8988T (cell line): ENCODE measurements around the gene TMEM231.
"Not testable (repeated sequence)": the region's sequence is repeated elsewhere in the genome, so short reads cannot be mapped to it uniquely, and the experiment has no call there.

ENCODE experiments used
- DNase-seq: peaks from one replicate; pipeline ENCODE4 v3.0.0; 2011

The TMEM231 gene

GRCh38 chr16:75529056-75529905 is 26.8 kb downstream of the TMEM231 start:
- no peak for DNase-seq

- DNase-seq, result no peak
These were observed 28.2 kb downstream of the TMEM231 start for GRCh38 chr16:75527825-75528299.

- DNase-seq, result no peak
These were observed 29.8 kb downstream of the TMEM231 start for GRCh38 chr16:75526032-75526790.

- no peak for DNase-seq
These were observed 36.9 kb downstream of the TMEM231 start for GRCh38 chr16:75519175-75519574.

- not testable (repeated sequence) for DNase-seq
These were observed 39.7 kb downstream of the TMEM231 start for GRCh38 chr16:75516189-75516966.

GRCh38 chr16:75514296-75514695 is 41.8 kb downstream of the TMEM231 start:
- DNase-seq, result no peak

GRCh38 chr16:75506574-75506973 is 49.5 kb downstream of the TMEM231 start:
- no peak for DNase-seq

DNA sequence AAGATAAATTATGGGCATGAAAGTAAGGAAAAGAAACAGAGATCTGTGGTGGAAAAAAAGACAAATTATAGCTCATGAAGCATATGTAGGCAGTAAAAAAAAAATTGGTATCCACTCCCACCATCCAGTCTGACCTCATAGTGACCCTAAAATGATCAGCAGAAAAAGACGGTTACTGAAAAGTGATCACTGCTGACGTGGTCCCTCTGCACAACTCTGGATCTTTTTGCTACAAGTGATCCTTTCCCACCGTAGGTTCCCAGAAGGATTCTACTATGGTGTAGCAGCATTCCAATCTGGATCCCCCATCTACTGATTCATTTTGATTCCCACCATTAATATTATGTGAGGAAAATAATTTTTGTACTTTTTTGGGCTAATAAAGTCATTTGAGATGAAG is 49.9 kb downstream of the TMEM231 start:
- DNase-seq, result no peak

GRCh38 chr16:75503801-75504200 is 52.3 kb downstream of the TMEM231 start:
- DNase-seq, result no peak

DNA sequence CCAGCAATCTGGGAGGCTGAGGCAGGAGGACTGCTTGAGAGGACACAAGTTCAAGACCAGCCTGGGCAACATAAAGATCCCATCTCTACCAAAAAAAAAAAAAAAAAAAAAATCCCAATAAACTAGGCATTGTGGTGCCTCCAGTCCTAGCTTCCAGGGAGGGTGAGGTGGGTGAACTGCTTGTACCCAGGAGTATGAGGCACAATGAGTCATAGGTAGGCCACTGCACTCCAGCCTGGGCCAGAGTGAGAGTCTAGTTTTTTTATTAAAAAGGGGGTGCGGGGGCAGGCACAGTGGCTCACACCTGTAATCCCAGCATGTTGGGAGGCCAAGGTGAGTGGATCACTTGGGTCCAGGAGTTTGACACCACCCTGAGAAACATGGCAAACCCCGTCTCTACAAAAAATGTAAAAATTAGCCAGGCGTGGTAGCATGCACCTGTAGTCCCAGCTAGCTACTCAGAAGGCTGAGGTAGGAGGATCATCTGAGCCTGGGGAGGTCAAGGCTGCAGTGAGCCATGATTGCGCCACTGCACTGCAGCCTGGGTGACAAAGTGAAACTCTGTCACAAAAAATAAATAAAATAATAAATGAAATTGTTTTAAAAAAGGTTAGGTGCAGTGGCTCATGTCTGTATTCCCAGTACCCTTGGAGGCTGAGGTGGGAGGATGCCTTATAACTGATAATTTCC is 53.0 kb downstream of the TMEM231 start:
- DNase-seq, result no peak

GRCh38 chr16:75501820-75502219 is 54.2 kb downstream of the TMEM231 start:
- not testable (repeated sequence) for DNase-seq

GRCh38 chr16:75501359-75501758 is 54.7 kb downstream of the TMEM231 start:
- no peak for DNase-seq

DNA sequence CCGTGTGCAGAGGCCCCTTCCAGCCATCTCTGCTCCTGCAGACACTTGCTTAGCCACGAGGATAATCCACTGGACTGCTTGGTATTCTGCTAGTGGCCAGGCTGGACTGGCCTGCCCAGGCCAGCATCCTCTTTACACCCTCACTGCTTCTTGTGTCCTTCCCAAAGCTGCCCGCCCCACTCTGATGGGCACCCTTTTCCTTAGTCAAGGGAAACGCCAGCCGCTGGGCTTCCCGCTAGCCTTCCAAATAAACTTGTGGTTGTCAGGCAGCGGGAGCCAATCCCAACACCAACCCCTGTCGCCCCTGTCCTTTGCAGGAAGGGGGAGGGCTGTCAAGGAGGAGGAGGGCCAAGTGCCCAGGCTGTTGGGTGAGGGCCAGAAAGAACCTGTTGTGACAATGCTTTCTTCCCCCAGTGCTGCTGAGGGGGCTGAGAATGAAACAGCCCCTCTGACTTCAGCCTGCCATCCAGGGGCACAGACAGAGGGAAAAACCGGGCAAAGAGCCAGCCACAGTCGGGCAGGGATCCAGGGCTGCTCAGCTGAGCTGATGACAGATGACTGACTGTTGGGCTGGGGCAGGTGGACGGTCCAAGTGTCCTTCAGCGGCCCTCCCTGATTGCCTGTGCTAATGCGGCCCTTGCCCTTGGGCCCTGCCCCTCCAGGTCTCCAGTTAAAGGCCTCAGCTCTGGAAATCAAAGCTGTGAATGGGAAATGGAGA is 57.3 kb downstream of the TMEM231 start:
- not testable (repeated sequence) for DNase-seq

GRCh38 chr16:75497558-75497957 is 58.5 kb downstream of the TMEM231 start:
- no peak for DNase-seq

DNA sequence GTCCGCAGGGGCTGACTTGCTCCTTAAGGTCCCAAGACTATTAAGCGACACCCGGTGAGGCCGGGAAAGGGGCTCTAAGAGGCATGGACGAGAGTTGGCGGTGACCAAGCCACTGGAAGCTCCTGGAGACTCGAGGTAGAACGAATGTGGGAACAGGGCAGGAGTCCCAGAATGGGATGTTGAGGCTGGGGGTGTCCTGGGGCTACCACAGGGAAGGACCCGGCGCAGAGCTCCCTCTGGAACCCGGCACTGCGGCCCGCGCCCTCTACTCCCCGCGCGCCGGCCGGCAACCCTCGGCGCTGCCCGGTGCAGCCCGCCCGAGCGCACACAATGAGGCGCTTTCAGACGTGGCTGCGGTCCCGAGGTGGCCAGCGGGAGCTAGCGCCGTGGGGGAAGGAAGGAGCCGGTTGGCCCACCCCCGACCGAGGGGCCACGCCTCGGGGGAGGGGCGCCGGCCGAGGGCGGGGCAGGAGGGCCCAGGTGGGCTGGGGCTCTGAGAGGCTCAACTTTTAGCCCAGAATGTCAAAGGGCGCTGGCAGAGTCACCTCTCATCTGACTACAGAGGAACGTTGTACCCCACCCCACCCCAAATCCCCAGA is 60.9 kb downstream of the TMEM231 start, which contains the start of gene CHST6:
CHST6 (minus strand) TSS at position 366 of the 599 bp plus-strand sequence. CDS start 15,613 bp downstream, outside the sequence.
- peak; percentile 60 for DNase-seq

DNA sequence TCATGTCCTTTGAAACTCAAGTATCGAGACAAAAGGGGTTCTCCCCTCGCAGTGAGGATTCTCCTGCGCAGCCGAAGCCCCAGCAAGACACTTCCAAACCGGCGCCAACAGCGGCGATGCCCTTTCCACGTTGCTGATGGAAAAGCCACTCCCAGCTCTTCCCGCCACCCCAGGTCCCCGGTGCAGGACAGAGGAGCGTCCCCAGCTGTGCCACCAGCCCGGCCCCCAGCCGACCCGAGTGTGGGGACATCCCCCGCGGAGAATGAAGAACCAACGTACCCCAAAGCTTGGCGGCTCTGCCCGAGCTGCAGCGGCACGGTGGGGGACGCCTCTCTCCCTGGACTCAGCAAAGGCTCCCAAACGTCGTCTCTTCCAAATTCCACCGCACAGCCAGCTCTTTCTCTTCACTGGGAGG is 61.4 kb downstream of the TMEM231 start:
- no peak for DNase-seq

DNA sequence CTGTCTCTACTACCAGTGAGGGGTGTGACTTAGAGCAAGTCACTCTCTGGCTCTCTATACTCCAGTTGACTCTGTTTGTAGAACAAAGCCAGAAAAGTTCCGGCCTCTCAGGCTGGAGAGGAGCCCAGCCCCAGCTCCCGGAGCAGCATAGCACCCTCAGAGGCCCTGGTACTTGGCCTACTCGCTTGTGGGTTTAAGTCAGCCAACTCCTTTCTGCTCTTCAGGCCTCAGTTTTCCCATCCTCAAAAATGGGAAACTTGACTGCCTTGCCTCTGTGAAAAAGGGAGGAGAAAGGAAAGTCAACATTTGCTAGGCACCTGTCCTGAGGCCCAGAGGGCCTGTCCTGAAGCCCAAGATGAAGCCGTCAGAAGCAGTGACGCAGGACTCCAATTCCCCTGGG is 61.9 kb downstream of the TMEM231 start:
- no peak for DNase-seq

DNA sequence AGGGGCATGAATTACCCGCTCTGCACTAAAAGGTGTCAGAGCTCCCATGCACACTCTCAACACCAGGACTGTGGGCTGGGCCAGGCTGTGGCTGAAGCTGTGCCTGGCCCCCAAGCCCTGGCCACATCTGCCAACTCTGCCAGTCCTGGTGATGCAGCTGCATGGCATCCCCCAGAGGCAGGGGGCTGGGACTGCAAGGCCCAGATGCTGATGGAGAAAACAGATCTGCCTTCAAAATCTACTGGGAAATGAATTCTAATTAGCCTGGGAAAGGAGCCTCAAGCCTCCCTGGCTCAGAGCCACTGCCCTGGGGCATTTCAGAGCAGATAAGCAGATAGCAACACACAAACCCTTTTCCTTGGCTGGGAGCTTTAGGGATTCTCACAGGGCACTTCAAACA is 64.2 kb downstream of the TMEM231 start:
- DNase-seq, result peak; percentile 92

DNA sequence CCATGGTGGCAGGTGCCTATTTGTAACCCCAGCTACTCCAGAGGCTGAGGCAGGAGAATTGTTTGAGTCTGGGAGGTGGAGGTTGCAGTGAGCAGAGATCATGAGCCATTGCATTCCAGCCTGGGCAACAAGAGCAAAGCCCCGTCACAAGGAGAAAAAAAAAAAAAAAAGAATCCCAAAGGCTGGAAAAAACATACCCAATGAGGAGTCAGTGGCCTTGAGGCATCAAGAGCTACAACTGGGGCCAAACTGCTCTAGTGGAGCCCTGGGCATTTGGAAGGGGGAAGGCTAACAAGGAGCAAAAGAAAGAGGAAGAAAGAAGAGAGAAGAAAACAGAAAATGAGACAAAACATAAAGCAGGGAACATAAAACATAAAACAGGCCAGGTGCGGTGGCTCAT is 67.7 kb downstream of the TMEM231 start:
- no peak for DNase-seq
